Measurements from ENCODE around the gene CREB3L2.

Gene CREB3L2

GRCh38 chr7:137989590-137989989, 12.3 kb downstream of the CREB3L2 start:
- Histone ChIP-seq H3K36me3 (ENCODE audit: control insufficient read depth, insufficient read depth, low read length) (no peaks in the 10 kb centered on the region), H3K27ac (ENCODE audit: low read length) (no peak overlapping the region), H3K4me3 (ENCODE audit: low read length) (no peak overlapping the region), H3K4me1 (ENCODE audit: control insufficient read depth, insufficient read depth, low read length) (peaks cover 6% of the 10 kb centered on the region; the same call in 1 of the 2 replicates), H3K27me3 (ENCODE audit: control insufficient read depth, insufficient read depth, low read length) (no peaks in the 10 kb centered on the region), H3K9me3 (ENCODE audit: control insufficient read depth, insufficient read depth, low read length) (no peaks in the 10 kb centered on the region)
- no CpG with 5 or more reads among the region's 4 CpGs for WGBS (ENCODE audit: insufficient coverage, insufficient read length)
- no peak for DNase-seq (ENCODE audit: low read depth, low spot score)

GRCh38 chr7:137989094-137989493, 12.8 kb downstream of the CREB3L2 start:
- no CpG with 5 or more reads among the region's 7 CpGs for WGBS (ENCODE audit: insufficient coverage, insufficient read length)
- H3K4me1 ChIP-seq (ENCODE audit: control insufficient read depth, insufficient read depth, low read length) = peaks cover 6% of the 10 kb centered on the region; the same call in 1 of the 2 replicates
- H3K27ac ChIP-seq (ENCODE audit: low read length) = no peak overlapping the region
- H3K9me3 ChIP-seq (ENCODE audit: control insufficient read depth, insufficient read depth, low read length) = no peaks in the 10 kb centered on the region
- no peaks in the 10 kb centered on the region for H3K27me3 ChIP-seq (ENCODE audit: control insufficient read depth, insufficient read depth, low read length)
- DNase-seq (ENCODE audit: low read depth, low spot score) = no peak
- H3K4me3 ChIP-seq (ENCODE audit: low read length) = no peak overlapping the region
- H3K36me3 ChIP-seq (ENCODE audit: control insufficient read depth, insufficient read depth, low read length) = no peaks in the 10 kb centered on the region

DNA sequence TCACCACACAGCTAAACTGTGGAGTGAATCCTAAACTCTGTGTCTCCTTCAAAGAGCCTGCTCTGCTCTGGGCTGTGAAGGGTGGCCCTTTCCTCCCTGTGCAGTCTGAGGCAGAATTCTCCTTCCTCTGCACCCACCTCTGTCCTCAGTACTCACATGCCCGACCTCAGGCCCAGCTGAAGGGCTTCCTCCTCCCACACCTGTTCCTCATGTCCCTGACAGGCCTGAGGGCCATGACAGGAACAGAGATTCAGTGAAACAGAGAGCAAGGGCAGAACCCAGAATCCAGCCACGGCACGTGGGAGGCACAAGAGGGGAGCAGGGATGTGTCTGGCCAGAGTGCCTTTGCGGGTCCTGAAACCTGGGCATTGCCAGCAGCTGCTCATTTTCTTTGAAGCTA, 13.9 kb downstream of the CREB3L2 start:
- DNase-seq (ENCODE audit: low read depth, low spot score) = no peak
- Histone ChIP-seq H3K4me1 (ENCODE audit: control insufficient read depth, insufficient read depth, low read length) (peaks cover 6% of the 10 kb centered on the region; the same call in 1 of the 2 replicates), H3K4me3 (ENCODE audit: low read length) (no peak overlapping the region), H3K27me3 (ENCODE audit: control insufficient read depth, insufficient read depth, low read length) (no peaks in the 10 kb centered on the region), H3K36me3 (ENCODE audit: control insufficient read depth, insufficient read depth, low read length) (no peaks in the 10 kb centered on the region), H3K9me3 (ENCODE audit: control insufficient read depth, insufficient read depth, low read length) (no peaks in the 10 kb centered on the region), H3K27ac (ENCODE audit: low read length) (no peak overlapping the region)
- WGBS (ENCODE audit: insufficient coverage, insufficient read length) = no CpG with 5 or more reads among the region's 4 CpGs

- H3K36me3 ChIP-seq (ENCODE audit: control insufficient read depth, insufficient read depth, low read length) = no peaks in the 10 kb centered on the region
- no peak overlapping the region for H3K27ac ChIP-seq (ENCODE audit: low read length)
- WGBS (ENCODE audit: insufficient coverage, insufficient read length) = no CpG with 5 or more reads among the region's 5 CpGs
- H3K27me3 ChIP-seq (ENCODE audit: control insufficient read depth, insufficient read depth, low read length) = no peaks in the 10 kb centered on the region
- no peaks in the 10 kb centered on the region for H3K9me3 ChIP-seq (ENCODE audit: control insufficient read depth, insufficient read depth, low read length)
- no peak overlapping the region for H3K4me3 ChIP-seq (ENCODE audit: low read length)
- H3K4me1 ChIP-seq (ENCODE audit: control insufficient read depth, insufficient read depth, low read length) = peaks cover 6% of the 10 kb centered on the region; the same call in 1 of the 2 replicates
- no peak for DNase-seq (ENCODE audit: low read depth, low spot score)
Observed at GRCh38 chr7:137987563-137987962, 14.3 kb downstream of the CREB3L2 start.

DNA sequence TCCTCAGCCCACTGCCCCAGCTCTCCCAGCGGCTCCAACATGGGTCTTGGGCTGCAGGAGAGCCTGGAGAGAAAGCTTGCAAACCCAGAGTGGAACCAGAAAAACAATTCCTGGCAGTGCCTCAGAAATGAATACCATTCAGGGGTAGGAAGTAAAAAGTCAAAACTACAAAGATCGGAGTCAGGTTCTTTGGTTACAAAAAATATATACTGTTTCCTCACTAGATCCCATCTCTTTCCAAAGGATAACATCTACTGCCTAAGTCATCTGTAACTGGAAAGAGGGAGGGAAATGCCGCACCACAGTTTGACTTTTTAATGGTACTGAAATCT, 14.9 kb downstream of the CREB3L2 start:
- Histone ChIP-seq H3K27me3 (ENCODE audit: control insufficient read depth, insufficient read depth, low read length) (no peaks in the 10 kb centered on the region), H3K4me3 (ENCODE audit: low read length) (no peak overlapping the region), H3K36me3 (ENCODE audit: control insufficient read depth, insufficient read depth, low read length) (no peaks in the 10 kb centered on the region), H3K4me1 (ENCODE audit: control insufficient read depth, insufficient read depth, low read length) (peaks cover 6% of the 10 kb centered on the region; the same call in 1 of the 2 replicates), H3K9me3 (ENCODE audit: control insufficient read depth, insufficient read depth, low read length) (no peaks in the 10 kb centered on the region), H3K27ac (ENCODE audit: low read length) (no peak overlapping the region)
- DNase-seq (ENCODE audit: low read depth, low spot score) = no peak
- WGBS (ENCODE audit: insufficient coverage, insufficient read length) = no CpG with 5 or more reads among the region's 3 CpGs

- H3K27ac ChIP-seq (ENCODE audit: low read length) = no peak overlapping the region
- no CpG with 5 or more reads among the region's 14 CpGs for WGBS (ENCODE audit: insufficient coverage, insufficient read length)
- peaks cover 6% of the 10 kb centered on the region; the same call in 1 of the 2 replicates for H3K4me1 ChIP-seq (ENCODE audit: control insufficient read depth, insufficient read depth, low read length)
- H3K9me3 ChIP-seq (ENCODE audit: control insufficient read depth, insufficient read depth, low read length) = no peaks in the 10 kb centered on the region
- H3K27me3 ChIP-seq (ENCODE audit: control insufficient read depth, insufficient read depth, low read length) = no peaks in the 10 kb centered on the region
- no peak overlapping the region for H3K4me3 ChIP-seq (ENCODE audit: low read length)
- DNase-seq (ENCODE audit: low read depth, low spot score) = no peak
- no peaks in the 10 kb centered on the region for H3K36me3 ChIP-seq (ENCODE audit: control insufficient read depth, insufficient read depth, low read length)
Observed at GRCh38 chr7:137986252-137987017, 15.5 kb downstream of the CREB3L2 start.

DNA sequence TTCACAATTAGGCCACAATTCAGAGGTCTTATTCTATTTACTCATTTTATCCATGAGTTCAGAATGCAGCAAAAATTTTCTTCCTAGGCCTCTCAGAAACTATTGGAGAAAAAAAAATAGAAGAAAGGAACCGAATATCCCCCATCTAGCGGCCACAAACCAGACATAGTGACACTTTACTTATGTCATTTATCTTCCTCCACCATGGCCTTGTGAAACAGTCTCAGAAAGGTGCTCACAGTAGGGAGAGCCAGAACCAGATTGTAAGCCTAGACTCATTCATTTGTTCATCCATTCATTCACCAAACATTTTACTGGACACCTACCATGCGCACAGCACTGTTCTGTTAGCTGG, 16.0 kb downstream of the CREB3L2 start:
- Histone ChIP-seq H3K9me3 (ENCODE audit: control insufficient read depth, insufficient read depth, low read length) (no peaks in the 10 kb centered on the region), H3K4me3 (ENCODE audit: low read length) (no peak overlapping the region), H3K4me1 (ENCODE audit: control insufficient read depth, insufficient read depth, low read length) (peaks cover 6% of the 10 kb centered on the region; the same call in 1 of the 2 replicates), H3K36me3 (ENCODE audit: control insufficient read depth, insufficient read depth, low read length) (no peaks in the 10 kb centered on the region), H3K27ac (ENCODE audit: low read length) (no peak overlapping the region), H3K27me3 (ENCODE audit: control insufficient read depth, insufficient read depth, low read length) (no peaks in the 10 kb centered on the region)
- WGBS (ENCODE audit: insufficient coverage, insufficient read length) = no CpG with 5 or more reads among the region's 3 CpGs
- DNase-seq (ENCODE audit: low read depth, low spot score) = no peak

DNA sequence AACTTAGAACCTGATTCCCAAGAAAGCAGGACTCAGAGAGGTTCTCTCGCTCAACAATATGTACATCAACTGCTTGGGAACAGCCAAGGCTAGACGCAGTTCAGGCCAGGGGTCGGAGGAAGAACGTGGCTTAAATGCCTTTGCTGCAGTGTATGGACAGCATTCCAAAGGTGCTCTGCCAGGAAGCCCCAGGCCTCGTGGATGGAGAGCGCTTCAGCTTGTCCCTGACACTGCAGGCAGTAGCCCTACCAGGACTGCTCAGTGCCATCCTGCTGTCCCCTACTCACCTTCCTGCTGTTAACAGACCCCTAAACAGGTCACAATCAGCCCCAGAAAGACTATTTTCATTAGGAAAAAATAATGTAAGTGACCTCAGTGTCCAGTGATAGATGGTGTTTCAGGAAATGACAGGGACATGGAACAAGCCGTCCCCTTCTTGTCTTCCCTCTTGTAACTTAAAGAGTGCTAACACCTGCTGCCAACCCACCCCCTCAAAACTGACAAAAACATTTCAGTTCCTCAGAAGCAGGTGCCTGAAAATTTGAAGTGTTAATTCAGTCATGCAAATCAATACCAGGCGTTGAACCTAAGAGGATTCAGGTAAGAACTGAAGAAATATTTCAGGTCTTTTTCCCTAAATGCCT, 16.5 kb downstream of the CREB3L2 start:
- H3K4me3 ChIP-seq (ENCODE audit: low read length) = no peak overlapping the region

GRCh38 chr7:137984181-137985041, 17.5 kb downstream of the CREB3L2 start:
- no peaks in the 10 kb centered on the region for H3K9me3 ChIP-seq (ENCODE audit: control insufficient read depth, insufficient read depth, low read length)
- H3K27ac ChIP-seq (ENCODE audit: low read length) = no peak overlapping the region
- H3K4me3 ChIP-seq (ENCODE audit: low read length) = no peak overlapping the region
- no peak for DNase-seq (ENCODE audit: low read depth, low spot score)
- H3K36me3 ChIP-seq (ENCODE audit: control insufficient read depth, insufficient read depth, low read length) = no peaks in the 10 kb centered on the region
- no CpG with 5 or more reads among the region's 11 CpGs for WGBS (ENCODE audit: insufficient coverage, insufficient read length)
- peaks cover 6% of the 10 kb centered on the region; the same call in 1 of the 2 replicates for H3K4me1 ChIP-seq (ENCODE audit: control insufficient read depth, insufficient read depth, low read length)
- H3K27me3 ChIP-seq (ENCODE audit: control insufficient read depth, insufficient read depth, low read length) = no peaks in the 10 kb centered on the region

More for the DNA sequence above, 16.5 kb downstream of the CREB3L2 start:
- no peak for DNase-seq (ENCODE audit: low read depth, low spot score)
- Histone ChIP-seq H3K36me3 (ENCODE audit: control insufficient read depth, insufficient read depth, low read length) (no peaks in the 10 kb centered on the region), H3K27ac (ENCODE audit: low read length) (no peak overlapping the region), H3K9me3 (ENCODE audit: control insufficient read depth, insufficient read depth, low read length) (no peaks in the 10 kb centered on the region), H3K27me3 (ENCODE audit: control insufficient read depth, insufficient read depth, low read length) (no peaks in the 10 kb centered on the region), H3K4me1 (ENCODE audit: control insufficient read depth, insufficient read depth, low read length) (peaks cover 6% of the 10 kb centered on the region; the same call in 1 of the 2 replicates)
- no CpG with 5 or more reads among the region's 8 CpGs for WGBS (ENCODE audit: insufficient coverage, insufficient read length)

DNA sequence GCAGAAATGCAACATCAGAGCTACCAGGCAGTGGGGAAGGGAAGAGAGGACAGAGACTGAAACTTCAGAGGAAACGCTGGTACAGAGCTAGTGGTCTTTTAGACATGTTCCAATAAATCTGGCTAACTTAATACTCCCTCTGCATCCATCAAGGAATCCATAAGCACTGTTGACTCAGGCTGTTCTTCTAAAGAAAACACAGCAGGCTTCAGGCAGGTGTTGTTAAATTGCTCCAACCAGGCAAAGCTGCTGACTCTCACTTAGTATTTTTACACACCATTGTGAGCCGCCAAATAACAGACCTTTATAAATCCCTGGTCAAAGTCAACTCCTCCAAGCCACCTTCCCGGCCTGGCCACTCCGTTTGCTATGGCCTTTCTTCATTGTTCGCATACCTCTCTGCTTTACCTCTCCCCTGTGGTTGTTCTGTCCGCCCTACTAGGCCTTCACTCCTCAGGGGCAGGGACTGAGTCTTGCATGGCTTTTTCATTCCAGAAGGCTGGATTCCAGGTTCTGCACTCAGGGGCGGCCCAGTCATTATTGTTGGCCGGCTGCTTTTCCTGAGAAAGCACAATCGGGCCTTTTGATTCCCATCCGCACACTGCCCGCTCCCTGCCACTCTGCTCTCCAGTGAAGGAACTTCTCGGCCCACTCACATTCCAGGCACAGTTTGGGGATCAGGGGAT, 18.4 kb downstream of the CREB3L2 start:
- no peak overlapping the region for H3K27ac ChIP-seq (ENCODE audit: low read length)
- no CpG with 5 or more reads among the region's 12 CpGs for WGBS (ENCODE audit: insufficient coverage, insufficient read length)

More for the DNA sequence above, 18.4 kb downstream of the CREB3L2 start:
- no peaks in the 10 kb centered on the region for H3K27me3 ChIP-seq (ENCODE audit: control insufficient read depth, insufficient read depth, low read length)
- H3K36me3 ChIP-seq (ENCODE audit: control insufficient read depth, insufficient read depth, low read length) = no peaks in the 10 kb centered on the region
- no peaks in the 10 kb centered on the region for H3K9me3 ChIP-seq (ENCODE audit: control insufficient read depth, insufficient read depth, low read length)
- no peak overlapping the region for H3K4me3 ChIP-seq (ENCODE audit: low read length)
- peaks cover 6% of the 10 kb centered on the region; the same call in 1 of the 2 replicates for H3K4me1 ChIP-seq (ENCODE audit: control insufficient read depth, insufficient read depth, low read length)
- no peak for DNase-seq (ENCODE audit: low read depth, low spot score)
